ENCODE data around the gene KCNJ9. TPM values are rescaled to one million over a fixed set of nuclear protein-coding genes. Genes with fewer than 3 reads are reported as not detected.
A peak's percentile ranks its signal among the peaks of the same experiment; 100 is the strongest.

Gene KCNJ9
- total and polyA plus RNA-seq, 2 of the 13 experiments (the other 11 are each of a cell fraction or from before 2014, with no cell fraction given), result not detected

GRCh38 chr1:160115545-160116282 is 34.4 kb downstream of the KCNJ9 start, which contains the start of gene ATP1A2:
Gene ATP1A2 (plus strand): TSS chr1:160115759. CDS start chr1:160115862, 103 bp downstream.
- FAIRE-seq, result no peak

More at GRCh38 chr1:160115545-160116282, 34.4 kb downstream of the KCNJ9 start, which contains the start of gene ATP1A2:
- Histone ChIP-seq H3K9me3 (ENCODE audit: low read length) (no peaks in the 10 kb centered on the region), H2AFZ (ENCODE audit: low read length) (no peak within 1 kb of the TSS), H3K27me3 (ENCODE audit: control insufficient read depth in 1 of 2, insufficient read depth in 2 of 2, low read length in 2 of 2) (no peaks in the 10 kb centered on the region; a peak in 1 of 5 replicates), H3K4me3 (replicated peaks in 1 of 3; ENCODE audit: insufficient read depth in 1 of 3, low read depth in 2 of 3, low read length in 3 of 3) (peak within 1 kb of the TSS in 1 of 3 experiments; percentile 28; a peak in 1 of 6 replicates), H3K4me1 (ENCODE audit: insufficient read depth, low read length) (peaks cover 68% of the 10 kb centered on the region), H4K20me1 (ENCODE audit: insufficient read depth, low read length) (no peaks in the 10 kb centered on the region), H3K9ac (ENCODE audit: insufficient read depth, low read depth, low read length) (no peak within 1 kb of the TSS), H3K27ac (ENCODE audit: extremely low read length, insufficient read depth, low read length) (no peak within 1 kb of the TSS), H3K36me3 (replicated peaks in 1 of 2; ENCODE audit: control insufficient read depth in 1 of 2, insufficient read depth in 2 of 2, low read length in 2 of 2) (no peaks in the 10 kb centered on the region), H3K79me2 (ENCODE audit: insufficient read depth, low read length) (no peaks in the 10 kb centered on the region), H3K4me2 (ENCODE audit: low read depth, low read length) (peak within 1 kb of the TSS; percentile 36; the same call in 1 of the 2 replicates)
- ChIA-PET POLR2A (no interaction called here), CTCF (ENCODE audit: low intra/inter-chr PET ratio, low total read pairs) (no interaction called here)
- ATAC-seq (no peak), DNase-seq (ENCODE audit: low spot score) (no peak)
- TF ChIP-seq ZNF143 (CRISPR knock-in tag; IDR thresholded peaks at IDR 0.05) (no peak), FOXP4 (CRISPR knock-in tag; IDR thresholded peaks at IDR 0.05) (no peak), DNMT3B (CRISPR knock-in tag; conservative IDR thresholded peaks at IDR 0.05) (no peak), POLR2A (IDR thresholded peaks at IDR 0.05; ENCODE audit: insufficient read depth in 1 of 2, low read depth in 2 of 2, low read length in 2 of 2) (no peak), ZMYM2 (CRISPR knock-in tag; IDR thresholded peaks at IDR 0.05) (no peak), HDAC2 (CRISPR knock-in tag; IDR thresholded peaks at IDR 0.05) (no peak), ZNF367 (CRISPR knock-in tag; IDR thresholded peaks at IDR 0.05; ENCODE audit: borderline replicate concordance) (no peak), ZNF432 (CRISPR knock-in tag; IDR thresholded peaks at IDR 0.05; ENCODE audit: borderline replicate concordance) (no peak), ZNF446 (CRISPR knock-in tag; IDR thresholded peaks at IDR 0.05) (no peak), ZNF780A (CRISPR knock-in tag; IDR thresholded peaks at IDR 0.05) (no peak), RARG (CRISPR knock-in tag; IDR thresholded peaks at IDR 0.05; ENCODE audit: low read depth) (no peak), TERF1 (CRISPR knock-in tag; IDR thresholded peaks at IDR 0.05) (no peak)
- intact Hi-C loops (cut with micrococcal nuclease; ENCODE audit: unreplicated experiment), result no loop called here
- WGBS (ENCODE audit: low lambda C conversion rate), result 32% methylated on average over 15 of the region's 16 CpGs
- in situ Hi-C loops (cut with HindIII; ENCODE audit: extremely low pct_ligation_motif_present, low pct_unique_long_range_greater_than_20kb), result no loop called here
- no TSS peak for BruUV-seq (replicated peaks)
